Thyroid gland (tissue), 4 donors: ENCODE results near the gene ZNF536. TPM values are rescaled to one million over a fixed set of nuclear protein-coding genes. Genes with fewer than 3 reads are reported as not detected.
A peak's percentile ranks its signal among the peaks of the same experiment; 100 is the strongest.
"Not testable (repeated sequence)": the region's sequence is repeated elsewhere in the genome, so short reads cannot be mapped to it uniquely, and the experiment has no call there.

Experiments used
- DNase-seq, 2 donors: peaks; one replicate each; pipeline ENCODE4 v3.0.0-alpha.2; 2019
- H3K27ac ChIP-seq, 3 donors: fragments of 200-600 bp; sonication (generic); 1 replicate in 2 of 3; 2 replicates in 1 of 3; pipeline ENCODE4 v1.5.1; 2016 to 2019; ENCODE audit warnings: mild to moderate bottlenecking in 1 of 3, moderate library complexity in 1 of 3
- H3K27me3 ChIP-seq: fragments of 200-600 bp; sonication (generic); one replicate; pipeline ENCODE4 v1.5.1; 2019
- H3K36me3 ChIP-seq, 2 donors: fragments of 200-600 bp; sonication (generic); one replicate each; pipeline ENCODE4 v1.5.1; 2016 to 2019
- H3K4me1 ChIP-seq, 2 donors: fragments of 200-600 bp; sonication (generic); one replicate each; pipeline ENCODE4 v1.5.1; 2017 to 2019
- H3K4me3 ChIP-seq, 3 donors: fragments of 200-600 bp; sonication (generic); replicated peaks in 1 of 3; 1 replicate in 2 of 3; 2 replicates in 1 of 3; pipeline ENCODE4 v1.5.1; 2016; ENCODE audit warnings: mild to moderate bottlenecking in 1 of 3
- H3K9me3 ChIP-seq: fragments of 200-600 bp; sonication (generic); one replicate; pipeline ENCODE4 v1.5.1; 2017
- POLR2A ChIP-seq, 2 donors: fragments of 450-650 bp; IDR thresholded peaks; one replicate each; pipeline ENCODE4 v1.6.1; 2017; ENCODE audit warnings: antibody characterized with exemption in 2 of 2, mild to moderate bottlenecking in 2 of 2, moderate library complexity in 1 of 2
- WGBS, 2 donors: methylation state at CpG; one replicate each; pipeline ENCODE4 v1.1.5; 2017; 5-methylcytosine and 5-hydroxymethylcytosine counted together
- intact Hi-C: fragments of 100-400 bp; cut with DNase I; formaldehyde crosslinking; loops from one replicate; pipeline ENCODE4 v1.15.1; 2023
- total RNA-seq, 4 donors: library from RNA; depleted of rRNA; stranded (reverse); fragments of >200 nt; gene quantifications; one replicate each; pipeline ENCODE4 v1.2.3, GENCODE V29; 2016
- TF ChIP-seq, protein P1 (sequence below), 6 experiments: fragments of 200-600 bp in 3 of 6; fragments of 450-650 bp in 3 of 6; sonication (generic) in 3 of 6; IDR thresholded peaks; one replicate each; pipeline ENCODE4 v1.5.1; 2016 to 2019; ENCODE audit warnings: antibody characterized with exemption in 6 of 6, mild to moderate bottlenecking in 2 of 6, inconsistent platforms in 1 of 6, moderate library complexity in 1 of 6

Gene ZNF536
- total RNA-seq, 4 donors from 2014 or later: 1.1 to 10.8 (median 5.3) TPM

DNA sequence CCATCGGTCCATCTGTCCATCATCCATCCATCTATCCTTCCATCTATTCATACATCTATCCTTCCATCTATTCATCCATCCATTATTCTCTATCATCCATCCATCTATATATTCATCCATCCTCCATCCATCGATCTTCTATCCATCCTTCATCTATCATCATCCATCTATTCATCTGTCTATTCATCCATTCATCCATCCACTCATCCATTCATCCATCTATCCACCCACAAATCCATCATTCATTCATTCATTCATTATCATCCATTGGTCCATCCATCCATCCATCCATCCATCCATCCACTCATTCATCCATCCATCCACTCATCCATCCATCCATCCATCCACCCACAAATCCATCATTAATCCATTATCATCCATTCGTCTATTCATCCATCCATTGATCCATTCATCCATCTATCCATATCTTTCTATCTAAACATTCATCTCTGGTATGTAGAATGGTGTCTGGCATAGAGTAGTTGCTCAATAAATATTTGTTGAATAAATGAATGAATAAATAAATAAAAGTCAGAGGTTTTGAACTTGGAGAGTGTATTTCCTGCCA lies 36.6 kb downstream of the ZNF536 start:
- Histone ChIP-seq H3K36me3 (no peaks in the 10 kb centered on the region), H3K9me3 (no peaks in the 10 kb centered on the region), H3K27ac (no peak overlapping the region), H3K4me1 (no peaks in the 10 kb centered on the region), H3K4me3 (no peak overlapping the region), H3K27me3 (no peaks in the 10 kb centered on the region)
- 92 to 94% methylated on average over 3 of the region's 3 CpGs for WGBS, 2 donors
- no peak for TF ChIP-seq POLR2A (IDR thresholded peaks at IDR 0.05)
- TF ChIP-seq, protein P1, sequence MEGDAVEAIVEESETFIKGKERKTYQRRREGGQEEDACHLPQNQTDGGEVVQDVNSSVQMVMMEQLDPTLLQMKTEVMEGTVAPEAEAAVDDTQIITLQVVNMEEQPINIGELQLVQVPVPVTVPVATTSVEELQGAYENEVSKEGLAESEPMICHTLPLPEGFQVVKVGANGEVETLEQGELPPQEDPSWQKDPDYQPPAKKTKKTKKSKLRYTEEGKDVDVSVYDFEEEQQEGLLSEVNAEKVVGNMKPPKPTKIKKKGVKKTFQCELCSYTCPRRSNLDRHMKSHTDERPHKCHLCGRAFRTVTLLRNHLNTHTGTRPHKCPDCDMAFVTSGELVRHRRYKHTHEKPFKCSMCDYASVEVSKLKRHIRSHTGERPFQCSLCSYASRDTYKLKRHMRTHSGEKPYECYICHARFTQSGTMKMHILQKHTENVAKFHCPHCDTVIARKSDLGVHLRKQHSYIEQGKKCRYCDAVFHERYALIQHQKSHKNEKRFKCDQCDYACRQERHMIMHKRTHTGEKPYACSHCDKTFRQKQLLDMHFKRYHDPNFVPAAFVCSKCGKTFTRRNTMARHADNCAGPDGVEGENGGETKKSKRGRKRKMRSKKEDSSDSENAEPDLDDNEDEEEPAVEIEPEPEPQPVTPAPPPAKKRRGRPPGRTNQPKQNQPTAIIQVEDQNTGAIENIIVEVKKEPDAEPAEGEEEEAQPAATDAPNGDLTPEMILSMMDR (IDR thresholded peaks at IDR 0.05): no peak
- intact Hi-C loops: loop anchor here (5.0 kb wide), 1 partner anchor 187 kb away; no protein-coding TSS in a partner anchor
- DNase-seq: no peak

DNA sequence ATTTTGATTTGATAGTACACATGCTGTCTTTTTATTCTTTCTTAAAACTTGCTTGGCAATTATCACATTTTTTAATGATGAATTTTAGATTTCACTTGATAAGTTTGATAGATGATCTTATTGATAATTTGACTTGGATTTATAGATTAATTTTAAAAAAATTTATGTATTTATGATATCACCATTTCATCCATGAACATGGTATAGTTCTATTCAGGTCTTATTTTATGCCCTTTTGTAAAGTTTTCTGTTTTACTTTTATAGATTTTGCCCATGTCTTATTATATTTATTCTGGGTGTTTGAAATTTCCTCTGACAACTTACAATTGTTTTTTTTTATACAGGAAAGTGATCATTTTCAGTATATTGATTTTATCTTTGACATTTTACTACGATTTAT lies 39.5 kb downstream of the ZNF536 start:
- TF ChIP-seq, protein P1 (IDR thresholded peaks at IDR 0.05): no peak
- TF ChIP-seq POLR2A (IDR thresholded peaks at IDR 0.05): no peak
- H3K9me3 ChIP-seq: no peaks in the 10 kb centered on the region
- WGBS, 2 donors: 84 to 91% methylated on average over 1 of the region's 1 CpG

DNA sequence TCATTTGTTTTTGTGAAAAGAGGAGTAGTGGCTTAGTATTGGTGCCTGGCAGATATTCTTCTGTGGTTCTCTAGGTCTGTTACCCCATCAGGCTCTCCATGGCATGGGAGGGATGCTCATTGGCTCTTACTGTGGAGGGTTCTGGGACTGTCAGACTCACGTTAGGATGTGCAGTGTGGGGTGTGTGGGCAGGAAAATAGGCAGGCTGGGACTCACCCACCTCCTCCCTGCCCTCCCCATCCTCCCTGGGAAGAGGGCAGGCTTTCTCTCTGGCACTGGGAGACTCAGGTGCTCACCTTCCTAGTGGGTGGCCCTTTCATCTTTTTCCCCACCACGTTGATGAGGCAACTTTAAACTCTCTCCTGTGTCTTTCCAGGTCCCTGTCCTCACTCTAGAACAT lies 44.2 kb downstream of the ZNF536 start:
- Histone ChIP-seq H3K9me3 (no peaks in the 10 kb centered on the region), H3K4me1 (no peaks in the 10 kb centered on the region), H3K4me3 (no peak overlapping the region), H3K36me3 (no peaks in the 10 kb centered on the region), H3K27ac (no peak overlapping the region), H3K27me3 (no peaks in the 10 kb centered on the region)
- TF ChIP-seq POLR2A (IDR thresholded peaks at IDR 0.05): no peak
- TF ChIP-seq, protein P1 (IDR thresholded peaks at IDR 0.05): no peak
- 54 to 60% methylated on average over 2 of the region's 2 CpGs for WGBS, 2 donors
- DNase-seq: no peak
- intact Hi-C loops: no loop called here

More for the DNA sequence above, 39.5 kb downstream of the ZNF536 start:
- no peaks in the 10 kb centered on the region for H3K4me1 ChIP-seq
- no peak overlapping the region for H3K4me3 ChIP-seq
- intact Hi-C loops: no loop called here
- H3K27me3 ChIP-seq: no peaks in the 10 kb centered on the region
- no peak overlapping the region for H3K27ac ChIP-seq
- DNase-seq: no peak
- no peaks in the 10 kb centered on the region for H3K36me3 ChIP-seq

DNA sequence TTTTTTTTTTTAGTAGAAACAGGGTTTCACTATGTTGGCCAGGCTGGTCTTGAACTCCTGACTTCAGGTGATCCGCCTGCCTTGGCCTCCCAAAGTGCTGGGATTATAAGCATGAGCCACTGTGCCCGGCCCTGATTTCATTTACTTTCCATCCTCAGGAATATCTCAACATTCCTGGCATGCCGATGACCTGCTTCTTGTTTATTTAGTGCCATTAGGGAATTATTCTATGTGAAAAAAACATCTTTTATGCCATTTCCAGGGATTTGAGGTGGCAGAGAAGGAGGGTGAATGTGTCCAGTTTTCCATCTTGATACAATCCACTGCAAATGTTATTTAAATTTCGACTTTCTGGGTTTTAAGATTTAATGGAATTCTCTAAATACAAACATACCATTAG lies 45.0 kb downstream of the ZNF536 start:
- H3K36me3 ChIP-seq, H3K4me1 ChIP-seq, H3K27ac ChIP-seq, intact Hi-C loops, H3K27me3 ChIP-seq, H3K9me3 ChIP-seq, H3K4me3 ChIP-seq: not testable (repeated sequence)
- WGBS, 2 donors: 47 to 55% methylated on average over 4 of the region's 4 CpGs
- peak in 1 of 2 donors; percentile 12 for DNase-seq

DNA sequence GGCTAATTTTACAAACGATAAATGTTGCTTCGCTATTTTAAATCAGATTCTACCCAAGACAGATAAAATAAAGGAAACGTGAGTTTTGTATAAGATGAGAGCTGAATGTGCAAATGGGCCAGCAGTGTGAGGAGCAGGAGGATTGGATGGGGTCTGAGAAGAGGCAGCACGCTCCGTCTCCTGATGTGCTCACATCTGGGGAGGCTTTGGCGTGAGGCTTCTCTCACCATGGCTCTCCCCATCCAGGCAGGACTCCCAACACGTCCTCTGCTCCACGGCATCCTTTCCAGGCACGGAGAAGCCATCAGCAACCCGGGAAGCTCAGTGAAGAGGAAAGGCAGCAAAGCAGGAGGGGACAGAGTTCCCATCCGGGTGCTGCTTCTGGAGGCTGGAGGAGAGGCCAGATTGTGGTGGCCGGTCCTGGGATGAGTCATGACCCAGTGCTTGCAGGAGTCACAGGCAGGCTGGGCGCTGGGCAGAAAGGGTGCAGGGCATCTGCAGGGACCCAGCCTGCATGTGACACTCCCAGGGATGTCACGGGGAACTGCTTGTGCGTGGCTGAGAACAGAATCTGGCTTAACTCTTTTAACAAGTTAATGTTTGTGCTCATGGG lies 47.5 kb downstream of the ZNF536 start:
- no peaks in the 10 kb centered on the region for H3K9me3 ChIP-seq
- H3K36me3 ChIP-seq: no peaks in the 10 kb centered on the region
- TF ChIP-seq, protein P1 (IDR thresholded peaks at IDR 0.05): no peak
- TF ChIP-seq POLR2A (IDR thresholded peaks at IDR 0.05): no peak
- no peaks in the 10 kb centered on the region for H3K4me1 ChIP-seq
- no peak overlapping the region for H3K27ac ChIP-seq
- intact Hi-C loops: no loop called here
- no peak for DNase-seq
- H3K27me3 ChIP-seq: no peaks in the 10 kb centered on the region
- WGBS, 2 donors: 80 to 88% methylated on average over 9 to 15 of the region's 15 CpGs
- no peak overlapping the region for H3K4me3 ChIP-seq
